GM21786 (cell line): Measurements from ENCODE around the gene STYXL1.
"Not testable (repeated sequence)": the region's sequence is repeated elsewhere in the genome, so short reads cannot be mapped to it uniquely, and the experiment has no call there.

ENCODE experiments used
- ATAC-seq: cut with Tn5 transposase; IDR thresholded peaks from one replicate; pipeline ENCODE4 v1.9.1; 2021; ENCODE audit not compliant: unreplicated experiment

The STYXL1 gene

DNA sequence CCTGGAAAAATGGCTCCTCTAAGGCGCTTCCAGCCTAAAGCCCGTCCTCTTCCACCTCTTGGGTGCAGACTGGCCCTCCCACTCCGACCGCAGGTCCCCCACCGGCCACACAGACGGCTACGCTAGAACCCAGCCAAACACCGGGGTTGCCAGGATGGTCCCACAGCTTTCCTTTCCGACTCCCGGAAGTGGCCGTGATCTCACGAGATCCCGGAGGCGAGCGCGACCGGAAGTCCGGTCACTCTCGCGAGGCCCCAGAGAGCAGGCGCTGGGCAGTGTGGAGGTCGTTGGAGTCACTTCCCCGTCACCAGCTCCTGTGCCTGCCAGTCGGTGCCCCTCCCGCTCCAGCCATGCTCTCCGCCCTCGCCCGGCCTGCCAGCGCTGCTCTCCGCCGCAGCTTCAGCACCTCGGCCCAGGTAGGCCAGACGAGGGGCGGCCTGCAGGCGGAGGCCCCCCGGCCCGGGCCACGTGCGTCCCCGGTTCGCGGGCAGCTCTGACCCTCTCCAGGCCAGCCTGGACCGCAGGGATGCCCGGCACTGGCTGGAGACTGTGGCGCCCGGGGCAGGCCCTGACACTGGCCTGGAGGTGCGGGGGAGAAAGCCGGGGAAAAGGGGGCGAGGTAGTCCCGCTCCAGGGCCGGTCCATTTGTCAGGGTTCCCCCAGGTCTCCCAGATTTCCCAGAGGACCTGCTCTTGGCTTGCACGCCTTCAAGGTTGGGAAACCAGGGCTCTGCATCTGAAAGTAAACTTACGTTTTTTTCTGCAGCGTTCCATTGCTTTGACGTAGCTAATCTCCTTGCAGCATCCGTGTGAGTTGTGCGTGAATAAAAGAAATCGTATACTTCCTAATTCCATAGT lies at the start of gene STYXL1, which contains the start of gene MDH2:
TSS of gene STYXL1 (minus strand) at position 190 of the 857 bp plus-strand sequence. CDS start 17,477 bp downstream, outside the sequence.
TSS of gene MDH2 (plus strand) at position 296 of the 857 bp plus-strand sequence. CDS start at position 351, 55 bp downstream.
- peak; percentile 94 for ATAC-seq

- no peak for ATAC-seq
These were observed 48.1 kb upstream of the STYXL1 start for GRCh38 chr7:76095908-76096307.

GRCh38 chr7:76094326-76094725 lies 46.5 kb upstream of the STYXL1 start:
- ATAC-seq, result not testable (repeated sequence)

- not testable (repeated sequence) for ATAC-seq
These were observed 45.7 kb upstream of the STYXL1 start for GRCh38 chr7:76093531-76093930.

DNA sequence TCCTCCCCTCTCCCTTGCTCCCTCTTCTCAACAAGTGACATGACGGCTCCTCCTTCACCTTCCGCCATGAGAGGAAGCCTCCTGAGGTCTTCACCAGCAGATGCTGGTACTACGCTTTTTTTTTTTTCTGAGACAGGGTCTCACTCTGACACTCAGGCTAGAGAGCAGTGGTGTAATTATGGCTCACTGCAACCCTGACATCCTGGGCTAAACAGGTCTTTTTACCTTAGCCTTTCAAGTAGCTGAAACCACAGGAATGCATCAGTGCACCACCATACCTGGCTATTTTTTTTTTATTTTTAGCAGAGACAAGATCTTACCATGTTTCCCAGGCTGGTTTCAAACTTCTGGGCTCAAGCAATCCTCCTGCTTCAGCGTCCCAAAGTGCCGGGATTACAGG lies 43.7 kb upstream of the STYXL1 start:
- no peak for ATAC-seq

DNA sequence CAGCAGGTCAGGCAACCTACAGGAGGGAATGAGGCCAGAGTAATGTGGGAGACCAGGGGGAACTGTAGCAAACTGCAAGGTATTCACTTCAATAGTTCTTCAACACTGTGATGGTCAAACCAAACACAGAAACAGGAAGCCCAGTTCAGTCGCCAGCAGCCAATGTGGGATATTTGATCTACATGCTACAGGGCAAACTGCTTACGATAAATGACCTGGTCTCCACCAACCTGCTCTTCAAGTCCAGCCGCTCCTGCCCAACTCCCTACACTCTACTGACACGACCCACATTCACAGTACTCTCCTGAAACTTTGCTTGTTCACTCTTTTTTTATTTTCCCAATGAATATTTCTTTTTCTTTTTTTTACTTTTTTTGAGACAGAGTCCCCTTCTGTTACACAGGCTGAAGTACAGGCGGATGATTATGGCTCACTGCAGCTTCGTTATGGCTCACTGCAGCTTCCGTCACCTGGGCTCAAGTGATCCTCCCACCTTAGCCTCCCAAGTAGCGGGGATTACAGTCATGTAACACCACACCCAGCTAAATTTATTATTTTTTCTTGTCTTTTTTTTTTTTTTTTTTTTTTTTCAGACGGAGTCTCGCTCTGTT lies 42.2 kb upstream of the STYXL1 start:
- ATAC-seq, result no peak

DNA sequence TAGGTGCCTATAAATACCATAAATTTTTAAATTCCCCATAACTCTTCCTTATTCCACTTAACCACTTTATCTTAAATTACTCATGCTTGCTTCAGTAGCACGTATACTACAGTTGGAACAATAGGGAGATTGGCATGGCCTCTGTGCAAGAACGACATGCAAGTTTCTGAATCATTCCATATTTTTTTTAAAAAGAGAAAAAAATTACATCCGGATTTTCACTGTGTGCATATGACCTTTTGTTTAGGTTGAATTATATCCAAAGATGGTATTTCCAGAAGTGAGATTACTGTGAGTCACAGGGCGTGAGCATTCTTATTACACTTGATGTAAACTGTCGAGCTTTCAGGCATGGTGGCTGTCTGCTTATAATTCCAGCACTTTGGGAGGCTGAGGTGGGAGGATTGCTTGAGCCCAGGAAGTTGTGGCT lies 39.6 kb upstream of the STYXL1 start:
- ATAC-seq, result not testable (repeated sequence)

GRCh38 chr7:76086070-76086469 lies 38.3 kb upstream of the STYXL1 start:
- ATAC-seq, result no peak

DNA sequence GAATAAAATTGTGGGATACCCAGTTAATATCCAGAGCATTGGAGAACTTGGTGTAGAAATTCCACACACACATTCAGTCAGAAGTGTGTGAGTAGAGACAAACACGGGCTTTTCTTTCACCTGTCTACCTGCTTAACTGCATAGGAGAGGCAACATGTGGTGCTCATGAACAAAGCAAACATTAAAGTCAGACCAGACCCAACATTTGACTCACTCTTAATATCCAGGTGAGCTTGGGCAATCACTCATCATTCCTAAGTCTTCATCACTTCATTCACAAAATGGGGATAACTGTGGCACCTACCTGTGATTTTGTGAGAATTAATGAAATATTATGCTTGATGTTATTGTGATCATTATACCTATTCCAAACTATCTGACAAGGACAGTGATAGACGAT lies 36.3 kb upstream of the STYXL1 start:
- ATAC-seq, result not testable (repeated sequence)

GRCh38 chr7:76080204-76080603 lies 32.4 kb upstream of the STYXL1 start:
- ATAC-seq, result no peak

- ATAC-seq, result no peak
These were observed 29.6 kb upstream of the STYXL1 start for GRCh38 chr7:76077435-76077834.

DNA sequence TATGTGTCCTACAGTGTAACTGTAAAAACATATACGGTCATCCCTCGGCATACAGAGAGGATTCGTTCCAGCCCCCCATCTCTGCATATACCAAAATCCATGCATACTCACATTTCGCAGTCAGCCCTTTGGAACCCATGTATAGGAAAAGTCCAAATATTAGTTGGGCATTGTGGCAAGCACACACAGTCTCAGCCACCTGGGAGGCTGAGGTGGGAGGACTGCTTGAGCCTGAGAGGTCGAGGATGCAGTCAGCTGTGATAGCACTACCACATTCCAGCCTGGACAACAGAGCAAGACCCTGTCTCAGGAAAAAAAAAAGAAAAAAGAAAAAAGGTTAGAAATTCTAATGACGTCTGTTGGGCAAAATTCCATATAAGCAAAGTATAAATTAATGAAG lies 29.2 kb upstream of the STYXL1 start:
- ATAC-seq, result no peak

- no peak for ATAC-seq
These were observed 27.2 kb upstream of the STYXL1 start for GRCh38 chr7:76074972-76075370.

DNA sequence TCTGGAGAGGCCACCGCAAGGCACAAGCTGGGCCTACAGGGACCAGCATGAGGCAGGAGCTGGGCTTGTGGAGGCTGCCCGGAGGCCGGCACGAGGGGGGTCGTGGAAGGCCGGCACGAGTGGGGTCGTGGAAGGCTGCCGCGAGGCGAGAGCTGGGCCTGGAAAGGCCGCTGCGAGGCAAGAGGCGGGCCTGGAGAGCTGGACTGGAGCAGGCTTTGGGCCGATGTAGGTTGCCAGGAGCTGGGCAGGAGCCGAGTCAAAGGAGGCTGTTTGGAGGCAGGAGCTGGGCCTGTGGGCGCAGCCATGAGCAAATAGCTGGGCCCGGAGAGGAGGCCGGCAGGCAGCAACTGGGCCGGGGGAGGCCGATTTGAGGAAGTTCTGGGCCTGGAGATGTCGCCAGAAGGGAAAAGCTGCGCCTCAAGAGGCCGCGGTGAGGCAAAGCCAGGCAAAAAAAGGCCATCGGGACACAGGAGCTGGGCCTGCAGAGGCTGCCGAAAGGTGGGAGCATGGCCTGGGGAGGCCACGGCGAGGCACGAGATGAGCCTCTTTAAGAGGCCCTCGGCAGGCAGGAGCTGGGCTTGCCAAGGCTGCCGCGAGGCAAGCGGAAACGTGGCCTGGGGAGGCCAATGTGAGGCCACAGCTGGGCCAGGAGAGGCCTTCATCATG lies 26.6 kb upstream of the STYXL1 start:
- no peak for ATAC-seq

GRCh38 chr7:76073335-76073990 lies 25.7 kb upstream of the STYXL1 start:
- ATAC-seq, result no peak

GRCh38 chr7:76072243-76073148 lies 24.7 kb upstream of the STYXL1 start:
- ATAC-seq, result no peak

DNA sequence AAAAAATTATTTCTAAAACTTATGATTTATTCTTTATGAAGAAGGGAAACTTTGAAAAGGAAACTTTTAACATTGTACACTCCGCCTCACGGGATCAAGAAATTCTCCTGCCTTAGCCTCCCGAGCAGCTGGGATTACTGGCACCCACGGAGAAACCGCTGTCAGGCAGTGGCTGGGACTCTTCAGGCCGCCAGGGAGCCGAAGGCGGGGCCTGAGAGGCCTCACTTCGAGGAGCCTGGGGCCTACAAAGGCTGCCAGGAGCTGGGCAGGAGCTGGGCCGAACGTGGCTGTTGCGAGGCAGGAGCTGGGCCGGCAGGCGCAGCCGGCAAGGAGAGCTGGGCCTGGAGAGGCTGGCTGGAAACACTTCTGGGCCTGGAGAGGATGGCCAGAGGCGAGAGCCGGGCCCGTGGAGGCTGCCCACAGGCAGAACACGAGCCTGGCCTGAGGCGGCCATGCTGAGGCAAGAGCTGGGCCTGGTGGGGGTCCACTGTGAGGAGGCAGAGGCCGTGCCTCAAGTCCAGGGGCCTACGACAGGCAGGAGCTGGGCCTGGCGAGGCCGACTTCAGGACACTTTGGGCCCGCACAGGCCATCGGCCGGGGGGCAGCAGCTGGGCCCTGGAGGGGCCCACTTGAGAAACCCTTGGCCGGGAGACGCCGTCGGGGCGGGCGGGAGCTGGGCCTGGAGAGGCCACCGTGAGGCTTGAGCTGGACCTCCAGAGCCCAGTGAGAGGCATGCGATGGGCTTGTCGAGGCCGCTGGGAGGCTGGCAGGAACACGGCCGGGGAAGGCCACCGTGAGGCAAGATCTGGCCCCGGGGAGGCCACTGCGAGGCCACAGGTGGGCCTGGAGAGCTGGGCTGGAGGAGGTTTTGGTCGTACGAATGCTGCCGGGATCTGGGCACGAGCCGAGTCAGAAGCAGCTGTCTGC lies 23.8 kb upstream of the STYXL1 start:
- no peak for ATAC-seq

DNA sequence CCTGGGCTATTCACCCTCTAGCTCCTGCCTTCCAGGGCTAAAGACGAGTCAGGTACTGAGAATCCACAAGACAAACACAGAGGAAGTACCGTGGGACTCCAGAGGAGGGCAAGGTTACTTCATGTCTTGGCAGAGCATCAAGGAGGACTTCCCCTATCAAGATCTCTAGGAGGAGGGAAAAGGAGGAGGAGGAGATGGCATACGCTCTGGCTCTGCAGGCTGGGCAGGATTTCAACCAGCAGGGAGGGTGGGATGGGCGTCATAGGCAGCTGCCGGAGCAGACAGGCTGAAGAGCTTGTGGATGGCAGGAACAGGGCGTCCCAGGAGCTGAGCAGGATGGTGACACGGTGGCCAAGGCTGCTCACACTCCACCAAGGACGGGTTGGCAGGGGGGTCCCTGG lies 21.4 kb upstream of the STYXL1 start:
- no peak for ATAC-seq
